Gastrocnemius medialis (tissue), 4 donors: ENCODE data around the gene SMIM43. TPM values are rescaled to one million over a fixed set of nuclear protein-coding genes. Genes with fewer than 3 reads are reported as not detected.

Experiments used
- ATAC-seq, 2 donors: fragments of 150-250 bp; one replicate each; pipeline ENCODE4 v1.9.1; 2016
- DNase-seq, 2 donors: peaks; one replicate each; pipeline ENCODE4 v3.0.0-alpha.2; 2019
- H3K27ac ChIP-seq, 4 donors: fragments of 200-600 bp; sonication (generic); 1 replicate in 1 of 4; 2 replicates in 3 of 4; pipeline ENCODE4 v1.5.1; 2016 to 2018; ENCODE audit warnings: mild to moderate bottlenecking in 2 of 4, moderate library complexity in 1 of 4
- H3K27me3 ChIP-seq, 3 donors: fragments of 200-600 bp; sonication (generic) in 2 of 3; 1 replicate in 1 of 3; 2 replicates in 2 of 3; pipeline versions ENCODE4 v1.5.1 to v1.6.0; 2016 to 2019; ENCODE audit warnings: mild to moderate bottlenecking in 1 of 3, moderate library complexity in 1 of 3
- H3K36me3 ChIP-seq, 2 donors: fragments of 200-600 bp; sonication (generic) in 1 of 2; one replicate each; pipeline ENCODE4 v1.5.1; 2017 to 2018
- H3K4me1 ChIP-seq, 2 donors: fragments of 200-600 bp; sonication (generic) in 1 of 2; one replicate each; pipeline ENCODE4 v1.5.1; 2016 to 2017; ENCODE audit warnings: mild to moderate bottlenecking in 2 of 2
- H3K4me3 ChIP-seq, 4 donors: fragments of 200-600 bp; sonication (generic) in 3 of 4; 1 replicate in 1 of 4; 2 replicates in 3 of 4; pipeline ENCODE4 v1.5.1; 2016 to 2019; ENCODE audit warnings: mild to moderate bottlenecking in 2 of 4
- H3K9me3 ChIP-seq, 3 donors: fragments of 200-600 bp; sonication (generic) in 2 of 3; 1 replicate in 1 of 3; 2 replicates in 2 of 3; pipeline ENCODE4 v1.5.1; 2016 to 2019
- POLR2A ChIP-seq, 2 donors: fragments of 450-650 bp; IDR thresholded peaks; one replicate each; pipeline ENCODE4 v1.6.1; 2017; ENCODE audit warnings: antibody characterized with exemption in 2 of 2, mild to moderate bottlenecking in 2 of 2, moderate library complexity in 2 of 2
- in situ Hi-C, 4 donors: fragments of 200-750 bp; cut with MboI; loops; one replicate each; pipeline versions ENCODE4 v1.15.0 to v1.8.0; 2017; ENCODE audit warnings: low sequenced_read_pairs in 4 of 4
- intact Hi-C: fragments of 100-400 bp; cut with DNase I; formaldehyde crosslinking; loops from one replicate; pipeline ENCODE4 v1.15.1; 2023; ENCODE audit warnings: low total_unique reads
- total RNA-seq, 4 donors: library from RNA; depleted of rRNA; stranded (reverse); fragments of >200 nt; gene quantifications; one replicate each; pipeline versions ENCODE4 v1.1.0 to v1.2.3, GENCODE V29; 2016
- TF ChIP-seq, protein P1 (sequence below), 5 experiments: fragments of 450-650 bp in 3 of 5; fragments of 200-600 bp in 2 of 5; sonication (generic) in 2 of 5; IDR thresholded peaks in 4 of 5; conservative IDR thresholded peaks in 1 of 5; 1 replicate in 4 of 5; 2 replicates in 1 of 5; pipeline ENCODE4 v1.5.1; 2016 to 2019; ENCODE audit warnings: antibody characterized with exemption in 5 of 5, mild to moderate bottlenecking in 3 of 5, moderate library complexity in 3 of 5

Gene SMIM43
- total RNA-seq, 4 donors from 2014 or later = not detected

DNA sequence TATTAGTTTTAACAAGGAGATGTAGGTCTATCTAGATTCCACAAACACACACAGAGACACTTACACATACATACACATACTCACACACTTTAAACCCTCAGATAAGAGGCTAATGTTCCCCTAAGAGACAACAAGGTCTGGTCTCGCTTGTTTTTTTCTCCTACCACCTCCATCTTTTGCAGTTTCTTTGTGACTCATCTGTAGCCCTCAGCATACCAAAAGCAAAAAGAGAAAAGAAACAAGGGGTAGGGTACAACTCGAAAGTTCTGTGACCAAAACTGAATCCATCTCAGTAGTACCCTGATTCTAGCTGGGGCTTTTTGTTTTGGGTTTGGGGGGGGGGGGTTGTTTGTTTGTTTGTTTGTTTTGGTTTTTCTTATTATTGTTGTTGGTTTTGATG, 23.9 kb upstream of the SMIM43 start:
- H3K4me3 ChIP-seq = no peak overlapping the region
- TF ChIP-seq POLR2A (IDR thresholded peaks at IDR 0.05) = no peak
- TF ChIP-seq, protein P1, sequence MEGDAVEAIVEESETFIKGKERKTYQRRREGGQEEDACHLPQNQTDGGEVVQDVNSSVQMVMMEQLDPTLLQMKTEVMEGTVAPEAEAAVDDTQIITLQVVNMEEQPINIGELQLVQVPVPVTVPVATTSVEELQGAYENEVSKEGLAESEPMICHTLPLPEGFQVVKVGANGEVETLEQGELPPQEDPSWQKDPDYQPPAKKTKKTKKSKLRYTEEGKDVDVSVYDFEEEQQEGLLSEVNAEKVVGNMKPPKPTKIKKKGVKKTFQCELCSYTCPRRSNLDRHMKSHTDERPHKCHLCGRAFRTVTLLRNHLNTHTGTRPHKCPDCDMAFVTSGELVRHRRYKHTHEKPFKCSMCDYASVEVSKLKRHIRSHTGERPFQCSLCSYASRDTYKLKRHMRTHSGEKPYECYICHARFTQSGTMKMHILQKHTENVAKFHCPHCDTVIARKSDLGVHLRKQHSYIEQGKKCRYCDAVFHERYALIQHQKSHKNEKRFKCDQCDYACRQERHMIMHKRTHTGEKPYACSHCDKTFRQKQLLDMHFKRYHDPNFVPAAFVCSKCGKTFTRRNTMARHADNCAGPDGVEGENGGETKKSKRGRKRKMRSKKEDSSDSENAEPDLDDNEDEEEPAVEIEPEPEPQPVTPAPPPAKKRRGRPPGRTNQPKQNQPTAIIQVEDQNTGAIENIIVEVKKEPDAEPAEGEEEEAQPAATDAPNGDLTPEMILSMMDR (IDR thresholded peaks at IDR 0.05 in 4 of 5, conservative IDR thresholded peaks at IDR 0.05 in 1 of 5) = no peak
- DNase-seq = no peak
- no peaks in the 10 kb centered on the region for H3K36me3 ChIP-seq
- peaks cover 0 to 7% (median 5%) of the 10 kb centered on the region in 3 donors for H3K27me3 ChIP-seq
- ATAC-seq = no peak
- no peaks in the 10 kb centered on the region for H3K4me1 ChIP-seq
- in situ Hi-C loops = no loop called here
- intact Hi-C loops = no loop called here
- H3K27ac ChIP-seq = no peak overlapping the region
- no peaks in the 10 kb centered on the region for H3K9me3 ChIP-seq

DNA sequence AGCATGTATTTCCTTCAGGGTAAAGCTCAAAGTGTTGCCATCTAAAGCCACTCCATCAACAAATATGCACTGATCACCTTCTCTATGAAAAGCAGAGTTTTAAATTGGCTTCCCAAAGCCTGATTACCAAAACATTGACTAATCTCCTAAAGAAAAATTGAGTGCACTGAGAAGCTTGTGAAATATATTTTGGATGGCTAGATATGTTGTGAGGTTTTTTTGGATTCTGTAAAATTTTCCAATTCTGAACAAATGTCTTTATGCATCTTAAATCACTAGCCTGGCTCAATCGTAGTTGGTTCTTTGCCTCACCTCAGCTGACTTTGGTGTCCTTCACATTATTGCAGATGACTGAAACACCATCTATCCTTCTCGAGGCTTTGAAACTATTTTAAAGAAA, 21.3 kb upstream of the SMIM43 start:
- no peak overlapping the region for H3K4me3 ChIP-seq
- no peak for ATAC-seq
- H3K27me3 ChIP-seq = peaks cover 0 to 8% (median 3%) of the 10 kb centered on the region in 3 donors
- no peak for DNase-seq
- in situ Hi-C loops (no loop called here), intact Hi-C loops (no loop called here)
- H3K36me3 ChIP-seq = no peaks in the 10 kb centered on the region
- no peak overlapping the region for H3K27ac ChIP-seq
- H3K9me3 ChIP-seq = no peaks in the 10 kb centered on the region
- TF ChIP-seq, protein P1 (IDR thresholded peaks at IDR 0.05 in 4 of 5, conservative IDR thresholded peaks at IDR 0.05 in 1 of 5) = no peak
- no peak for TF ChIP-seq POLR2A (IDR thresholded peaks at IDR 0.05)
- H3K4me1 ChIP-seq = no peaks in the 10 kb centered on the region

DNA sequence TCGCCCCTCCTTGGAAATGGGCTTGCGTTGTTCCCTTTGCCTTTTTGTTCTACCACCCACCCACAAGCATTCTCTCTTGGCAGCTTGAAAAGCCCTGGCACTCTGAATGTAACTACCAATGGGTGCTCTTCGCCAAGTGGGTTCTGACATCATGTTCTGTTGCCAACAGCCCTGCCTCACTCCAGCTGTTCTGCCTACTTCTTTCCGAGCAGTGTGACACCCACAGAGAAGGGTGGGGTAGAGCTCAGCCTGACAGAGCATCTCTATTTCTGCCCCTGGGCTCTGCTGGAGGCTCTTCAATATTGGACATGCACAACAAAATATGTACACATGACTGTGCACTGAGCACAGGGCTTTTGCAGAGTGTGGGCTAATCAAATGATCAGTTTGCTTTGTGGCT, 20.5 kb upstream of the SMIM43 start:
- in situ Hi-C loops = no loop called here

DNA sequence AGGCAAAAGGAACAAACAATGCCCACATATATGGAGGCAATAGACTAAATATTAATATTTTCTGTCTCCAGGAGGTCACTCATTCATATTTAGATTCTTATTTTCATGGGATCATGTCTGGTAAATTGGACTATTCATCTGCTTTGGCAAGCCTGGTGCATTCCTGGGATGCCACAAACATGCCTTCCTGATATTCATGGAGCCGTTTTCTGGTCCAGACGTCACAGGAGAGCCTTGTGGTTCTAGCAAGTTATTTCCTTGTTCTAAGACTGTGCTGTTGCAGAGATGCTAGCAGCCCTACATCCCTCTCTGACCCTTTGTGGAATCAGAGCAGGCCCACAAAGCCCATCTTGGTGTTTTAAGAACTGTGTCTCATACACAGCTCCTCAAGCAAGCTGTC, 20.0 kb upstream of the SMIM43 start:
- Histone ChIP-seq H3K4me3 (no peak overlapping the region), H3K4me1 (no peaks in the 10 kb centered on the region), H3K27me3 (peaks cover 0 to 8% (median 3%) of the 10 kb centered on the region in 3 donors), H3K36me3 (no peaks in the 10 kb centered on the region), H3K9me3 (no peaks in the 10 kb centered on the region), H3K27ac (no peak overlapping the region)
- in situ Hi-C loops = no loop called here
- DNase-seq (no peak), ATAC-seq (no peak)
- intact Hi-C loops = no loop called here
- no peak for TF ChIP-seq POLR2A (IDR thresholded peaks at IDR 0.05)
- TF ChIP-seq, protein P1 (IDR thresholded peaks at IDR 0.05 in 4 of 5, conservative IDR thresholded peaks at IDR 0.05 in 1 of 5) = no peak

More for the DNA sequence above, 20.5 kb upstream of the SMIM43 start:
- Histone ChIP-seq H3K27me3 (peaks cover 0 to 8% (median 3%) of the 10 kb centered on the region in 3 donors), H3K4me1 (no peaks in the 10 kb centered on the region), H3K27ac (no peak overlapping the region), H3K4me3 (no peak overlapping the region), H3K36me3 (no peaks in the 10 kb centered on the region), H3K9me3 (no peaks in the 10 kb centered on the region)
- no peak for ATAC-seq
- TF ChIP-seq POLR2A (IDR thresholded peaks at IDR 0.05) = no peak
- TF ChIP-seq, protein P1 (IDR thresholded peaks at IDR 0.05 in 4 of 5, conservative IDR thresholded peaks at IDR 0.05 in 1 of 5) = no peak
- DNase-seq = no peak
- intact Hi-C loops = no loop called here

DNA sequence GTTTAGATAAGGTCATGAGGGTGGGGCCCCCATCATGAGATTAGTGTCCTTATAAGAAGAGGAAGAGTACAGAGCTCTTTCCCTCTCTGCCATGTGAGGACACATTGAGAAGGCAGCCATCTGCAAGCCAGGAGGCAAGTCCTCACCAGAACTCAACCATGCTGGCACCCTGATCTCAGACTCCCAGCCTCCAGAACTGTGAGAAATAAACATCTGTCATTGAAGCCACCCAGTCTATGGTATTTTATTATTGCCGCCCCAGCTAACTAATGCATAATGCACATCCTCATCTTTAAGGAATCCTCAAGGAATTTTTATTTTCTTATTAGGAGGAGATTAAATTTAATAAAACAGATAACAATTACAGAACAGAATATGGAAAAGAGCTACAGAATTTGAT, 19.4 kb upstream of the SMIM43 start:
- intact Hi-C loops (no loop called here), in situ Hi-C loops (no loop called here)
- peaks cover 0 to 8% (median 2%) of the 10 kb centered on the region in 3 donors for H3K27me3 ChIP-seq
- no peak overlapping the region for H3K27ac ChIP-seq
- DNase-seq = no peak
- no peak overlapping the region for H3K4me3 ChIP-seq
- H3K4me1 ChIP-seq = no peaks in the 10 kb centered on the region
- no peaks in the 10 kb centered on the region for H3K36me3 ChIP-seq
- TF ChIP-seq, protein P1 (IDR thresholded peaks at IDR 0.05 in 4 of 5, conservative IDR thresholded peaks at IDR 0.05 in 1 of 5) = no peak
- no peak for ATAC-seq
- no peaks in the 10 kb centered on the region for H3K9me3 ChIP-seq
